ENCODE measurements around the gene GPR89B.

The GPR89B gene

DNA sequence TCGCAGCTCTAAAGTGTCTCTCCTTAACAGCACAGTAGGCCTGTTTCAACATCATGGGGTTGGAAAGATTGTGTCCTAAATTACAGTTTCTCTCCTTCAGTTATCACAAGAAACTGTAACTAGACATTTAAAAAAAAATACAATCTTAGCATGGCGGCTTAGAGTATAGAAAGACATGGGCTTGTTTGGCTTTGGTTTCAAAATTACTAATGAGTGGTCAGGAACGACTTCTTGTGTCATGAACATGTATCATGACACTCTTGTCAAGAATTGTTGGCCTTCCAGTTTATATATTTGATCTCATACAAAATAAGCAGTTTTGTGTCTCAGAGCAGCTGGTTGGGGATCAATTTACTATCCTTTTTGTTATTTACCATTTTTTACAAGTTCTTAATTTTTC is 23.5 kb upstream of the GPR89B start (continued):
- TF ChIP-seq, protein P1, sequence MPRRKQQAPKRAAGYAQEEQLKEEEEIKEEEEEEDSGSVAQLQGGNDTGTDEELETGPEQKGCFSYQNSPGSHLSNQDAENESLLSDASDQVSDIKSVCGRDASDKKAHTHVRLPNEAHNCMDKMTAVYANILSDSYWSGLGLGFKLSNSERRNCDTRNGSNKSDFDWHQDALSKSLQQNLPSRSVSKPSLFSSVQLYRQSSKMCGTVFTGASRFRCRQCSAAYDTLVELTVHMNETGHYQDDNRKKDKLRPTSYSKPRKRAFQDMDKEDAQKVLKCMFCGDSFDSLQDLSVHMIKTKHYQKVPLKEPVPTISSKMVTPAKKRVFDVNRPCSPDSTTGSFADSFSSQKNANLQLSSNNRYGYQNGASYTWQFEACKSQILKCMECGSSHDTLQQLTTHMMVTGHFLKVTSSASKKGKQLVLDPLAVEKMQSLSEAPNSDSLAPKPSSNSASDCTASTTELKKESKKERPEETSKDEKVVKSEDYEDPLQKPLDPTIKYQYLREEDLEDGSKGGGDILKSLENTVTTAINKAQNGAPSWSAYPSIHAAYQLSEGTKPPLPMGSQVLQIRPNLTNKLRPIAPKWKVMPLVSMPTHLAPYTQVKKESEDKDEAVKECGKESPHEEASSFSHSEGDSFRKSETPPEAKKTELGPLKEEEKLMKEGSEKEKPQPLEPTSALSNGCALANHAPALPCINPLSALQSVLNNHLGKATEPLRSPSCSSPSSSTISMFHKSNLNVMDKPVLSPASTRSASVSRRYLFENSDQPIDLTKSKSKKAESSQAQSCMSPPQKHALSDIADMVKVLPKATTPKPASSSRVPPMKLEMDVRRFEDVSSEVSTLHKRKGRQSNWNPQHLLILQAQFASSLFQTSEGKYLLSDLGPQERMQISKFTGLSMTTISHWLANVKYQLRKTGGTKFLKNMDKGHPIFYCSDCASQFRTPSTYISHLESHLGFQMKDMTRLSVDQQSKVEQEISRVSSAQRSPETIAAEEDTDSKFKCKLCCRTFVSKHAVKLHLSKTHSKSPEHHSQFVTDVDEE (CRISPR knock-in tag; IDR thresholded peaks at IDR 0.05) = no peak

DNA sequence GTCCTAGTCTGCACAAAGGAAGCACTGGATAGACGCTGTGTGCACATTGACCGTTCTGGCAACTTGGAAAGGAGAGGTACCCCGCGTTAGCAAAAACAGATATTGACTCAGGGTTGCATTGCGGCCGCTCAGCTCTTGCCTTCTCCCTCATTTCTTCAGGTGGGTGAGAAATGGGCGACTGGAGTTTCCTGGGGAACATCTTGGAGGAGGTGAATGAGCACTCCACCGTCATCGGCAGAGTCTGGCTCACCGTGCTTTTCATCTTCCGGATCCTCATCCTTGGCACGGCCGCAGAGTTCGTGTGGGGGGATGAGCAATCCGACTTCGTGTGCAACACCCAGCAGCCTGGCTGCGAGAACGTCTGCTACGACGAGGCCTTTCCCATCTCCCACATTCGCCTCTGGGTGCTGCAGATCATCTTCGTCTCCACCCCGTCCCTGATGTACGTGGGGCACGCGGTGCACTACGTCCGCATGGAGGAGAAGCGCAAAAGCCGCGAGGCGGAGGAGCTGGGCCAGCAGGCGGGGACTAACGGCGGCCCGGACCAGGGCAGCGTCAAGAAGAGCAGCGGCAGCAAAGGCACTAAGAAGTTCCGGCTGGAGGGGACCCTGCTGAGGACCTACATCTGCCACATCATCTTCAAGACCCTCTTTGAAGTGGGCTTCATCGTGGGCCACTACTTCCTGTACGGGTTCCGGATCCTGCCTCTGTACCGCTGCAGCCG is 20.3 kb upstream of the GPR89B start:
- TF ChIP-seq CSDC2 (CRISPR knock-in tag; IDR thresholded peaks at IDR 0.05) (no peak), TOX (CRISPR knock-in tag; IDR thresholded peaks at IDR 0.05; ENCODE audit: borderline replicate concordance) (no peak), GLIS3 (CRISPR knock-in tag; IDR thresholded peaks at IDR 0.05) (no peak), ZNF8 (CRISPR knock-in tag; IDR thresholded peaks at IDR 0.05) (no peak), ZFP3 (CRISPR knock-in tag; IDR thresholded peaks at IDR 0.05) (no peak), OSR1 (CRISPR knock-in tag; IDR thresholded peaks at IDR 0.05) (no peak), POU6F1 (CRISPR knock-in tag; IDR thresholded peaks at IDR 0.05; ENCODE audit: borderline replicate concordance, low read depth) (no peak), ZC3H10 (CRISPR knock-in tag; IDR thresholded peaks at IDR 0.05) (no peak), BACH2 (CRISPR knock-in tag; IDR thresholded peaks at IDR 0.05; ENCODE audit: borderline replicate concordance) (no peak), PPARA (CRISPR knock-in tag; IDR thresholded peaks at IDR 0.05; ENCODE audit: borderline replicate concordance) (no peak), ISL1 (CRISPR knock-in tag; IDR thresholded peaks at IDR 0.05) (no peak), PATZ1 (CRISPR knock-in tag; IDR thresholded peaks at IDR 0.05; ENCODE audit: borderline replicate concordance) (no peak), ESRRG (CRISPR knock-in tag; IDR thresholded peaks at IDR 0.05) (no peak), ARNTL (CRISPR knock-in tag; IDR thresholded peaks at IDR 0.05; ENCODE audit: borderline replicate concordance, low read depth) (no peak), RARB (CRISPR knock-in tag; IDR thresholded peaks at IDR 0.05) (no peak), SNAI2 (CRISPR knock-in tag; IDR thresholded peaks at IDR 0.05) (no peak), ZNF565 (CRISPR knock-in tag; conservative IDR thresholded peaks at IDR 0.05; ENCODE audit: low read depth) (no peak)
- TF ChIP-seq, protein P2, sequence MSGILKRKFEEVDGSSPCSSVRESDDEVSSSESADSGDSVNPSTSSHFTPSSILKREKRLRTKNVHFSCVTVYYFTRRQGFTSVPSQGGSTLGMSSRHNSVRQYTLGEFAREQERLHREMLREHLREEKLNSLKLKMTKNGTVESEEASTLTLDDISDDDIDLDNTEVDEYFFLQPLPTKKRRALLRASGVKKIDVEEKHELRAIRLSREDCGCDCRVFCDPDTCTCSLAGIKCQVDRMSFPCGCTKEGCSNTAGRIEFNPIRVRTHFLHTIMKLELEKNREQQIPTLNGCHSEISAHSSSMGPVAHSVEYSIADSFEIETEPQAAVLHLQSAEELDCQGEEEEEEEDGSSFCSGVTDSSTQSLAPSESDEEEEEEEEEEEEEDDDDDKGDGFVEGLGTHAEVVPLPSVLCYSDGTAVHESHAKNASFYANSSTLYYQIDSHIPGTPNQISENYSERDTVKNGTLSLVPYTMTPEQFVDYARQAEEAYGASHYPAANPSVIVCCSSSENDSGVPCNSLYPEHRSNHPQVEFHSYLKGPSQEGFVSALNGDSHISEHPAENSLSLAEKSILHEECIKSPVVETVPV (CRISPR knock-in tag; IDR thresholded peaks at IDR 0.05) = no peak
- ATAC-seq = no peak

GRCh38 chr1:147912553-147912952 is 15.7 kb upstream of the GPR89B start:
- ATAC-seq = no peak
- TF ChIP-seq GLIS3 (CRISPR knock-in tag; IDR thresholded peaks at IDR 0.05) (no peak), RARB (CRISPR knock-in tag; IDR thresholded peaks at IDR 0.05) (no peak), CREB5 (CRISPR knock-in tag; IDR thresholded peaks at IDR 0.05; ENCODE audit: low read depth) (no peak), SNAI2 (CRISPR knock-in tag; IDR thresholded peaks at IDR 0.05) (no peak)
